HL-60/S4 treated with retinoic acid at 250 ng/mL for 4 days and 3 days (cell line): ENCODE results near the gene PTPRU.

Experiments used
- in situ Hi-C: fragments of 300-500 bp; cut with MboI; formaldehyde crosslinking; loops from 2 replicates; pipeline ENCODE4 v1.7.0; 2022; ENCODE audit warnings: low sequenced_read_pairs

PTPRU gene

DNA sequence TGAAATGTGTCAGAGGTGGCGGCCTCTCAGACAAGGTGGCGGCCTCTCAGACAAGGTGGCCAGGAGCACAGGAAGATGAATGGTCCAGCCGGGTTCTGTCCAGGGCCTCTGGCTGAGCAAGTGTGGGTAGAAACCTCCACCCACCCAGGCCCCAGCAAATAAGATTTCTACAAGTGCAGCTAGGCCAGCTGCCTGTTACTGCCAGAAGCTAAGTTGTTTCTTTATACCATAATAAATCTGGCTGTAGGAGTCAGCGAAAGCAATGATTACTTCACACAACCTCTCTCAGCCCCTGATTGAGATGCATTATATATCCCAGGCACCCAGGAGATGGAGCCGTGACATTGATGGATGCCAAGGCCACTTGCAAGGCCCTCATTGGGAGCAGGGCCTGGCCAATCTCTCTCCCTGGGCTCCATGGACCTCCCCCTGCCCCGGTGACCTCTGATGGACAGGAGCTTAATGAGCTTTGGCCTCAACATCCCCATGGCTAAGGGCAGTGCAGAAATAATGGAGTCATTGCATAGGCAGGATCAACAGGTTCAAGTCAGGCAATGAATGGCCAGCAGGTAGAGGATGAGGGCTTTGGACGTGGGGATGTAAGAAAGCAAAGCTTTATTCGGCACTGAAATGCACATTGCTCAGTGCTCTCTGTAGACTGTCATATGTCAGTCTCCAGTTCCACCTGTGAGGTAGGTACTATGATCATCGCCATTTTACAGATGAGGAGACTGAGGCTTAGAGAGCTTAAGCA lies 92.9 kb downstream of the PTPRU start:
- in situ Hi-C loops: no loop called here

DNA sequence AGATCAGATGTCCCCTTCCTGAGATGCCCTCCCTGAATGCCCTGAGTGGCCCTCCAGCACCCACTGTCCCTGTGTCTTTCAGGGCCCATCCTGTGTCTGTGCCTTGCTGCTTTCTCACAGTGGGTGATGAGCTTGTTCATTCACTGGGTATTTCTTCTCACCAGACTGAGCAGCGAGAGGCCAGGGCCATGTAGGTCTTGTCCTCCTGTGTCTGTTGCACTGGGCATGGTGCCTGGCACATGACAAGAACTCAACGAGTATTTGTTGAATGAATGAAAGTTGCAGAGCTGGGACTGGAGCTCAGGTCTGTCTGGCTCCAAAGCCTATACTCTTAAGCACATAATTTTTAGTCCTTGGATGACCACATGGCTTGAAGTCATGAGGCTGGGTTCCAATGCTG lies 93.8 kb downstream of the PTPRU start:
- in situ Hi-C loops: no loop called here

DNA sequence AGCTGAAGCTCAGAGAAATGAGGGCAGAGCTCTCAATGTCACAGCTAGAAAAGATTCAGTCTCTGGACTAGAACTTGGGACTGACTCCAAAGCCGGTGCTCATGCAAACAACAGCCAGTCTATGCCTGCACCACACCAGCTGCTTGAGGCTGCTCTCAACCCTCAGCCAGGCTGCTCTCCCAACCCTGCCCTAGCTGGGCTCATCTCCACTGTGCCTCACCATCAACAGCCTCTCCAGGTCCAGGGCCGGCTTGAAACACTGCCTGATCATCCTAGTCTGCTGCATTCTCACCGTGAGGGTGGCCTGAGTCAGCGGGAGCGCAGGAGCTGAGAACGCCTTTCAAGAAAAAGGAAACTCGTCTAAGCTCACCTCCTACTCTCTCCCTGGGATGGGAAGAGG lies 94.5 kb downstream of the PTPRU start:
- in situ Hi-C loops: no loop called here

DNA sequence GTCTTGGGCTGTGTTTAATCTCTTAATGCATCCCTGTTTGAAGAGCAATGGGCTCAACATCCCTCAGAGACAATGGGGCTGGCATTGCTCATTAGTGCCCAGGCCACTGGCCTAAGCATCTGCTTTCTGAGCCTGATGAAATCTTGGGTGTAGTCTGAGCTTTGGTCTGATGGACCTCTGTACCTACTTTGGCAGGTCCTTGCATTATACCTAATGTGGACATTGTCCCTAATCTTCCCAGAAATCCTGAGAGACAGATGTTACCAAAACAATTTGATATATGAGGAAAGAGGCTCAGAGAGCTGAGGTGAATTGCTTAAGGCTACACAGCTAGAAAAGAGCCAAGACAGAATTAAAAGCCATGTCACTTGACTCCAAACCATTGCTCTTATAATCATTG lies 95.0 kb downstream of the PTPRU start:
- in situ Hi-C loops: no loop called here

DNA sequence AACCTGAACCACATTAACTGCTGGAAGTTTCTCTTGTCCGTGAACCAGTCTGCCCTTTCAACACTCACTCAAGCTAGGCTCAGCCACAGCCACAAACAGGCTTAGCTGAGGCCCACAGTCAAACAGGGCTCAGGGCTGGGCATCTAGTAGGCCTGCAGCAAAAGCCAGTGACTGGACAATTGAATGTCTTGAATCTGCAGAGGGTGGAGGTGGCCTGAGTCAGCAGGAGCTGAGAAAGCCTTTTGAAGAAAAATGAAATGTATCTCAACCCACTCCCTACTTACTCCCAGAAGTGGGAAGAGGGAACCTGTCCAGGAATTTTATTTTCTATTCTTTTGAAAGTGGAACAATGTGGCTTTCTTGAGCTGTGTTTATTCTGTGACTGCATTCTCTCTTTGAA lies 95.4 kb downstream of the PTPRU start:
- in situ Hi-C loops: no loop called here

DNA sequence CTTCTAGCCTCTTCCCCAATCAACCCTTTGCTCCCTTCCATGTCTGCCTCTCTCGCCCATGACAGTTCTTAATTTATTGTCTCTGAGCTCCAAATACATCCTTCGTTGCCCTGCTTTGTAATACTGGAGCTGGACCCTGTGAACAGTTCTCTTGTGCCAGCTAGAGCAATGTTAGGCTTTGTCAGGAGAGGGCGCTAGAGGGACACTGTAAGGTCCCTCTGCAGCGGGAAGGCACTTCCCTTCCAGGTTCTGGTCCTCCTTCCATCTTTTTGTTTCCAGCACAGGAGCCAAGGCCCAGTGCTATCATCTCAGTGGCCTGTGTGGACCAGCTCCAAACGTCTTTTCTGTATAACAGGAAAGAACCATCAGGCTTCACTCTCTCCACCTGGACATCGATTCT lies 95.9 kb downstream of the PTPRU start:
- in situ Hi-C loops: no loop called here

DNA sequence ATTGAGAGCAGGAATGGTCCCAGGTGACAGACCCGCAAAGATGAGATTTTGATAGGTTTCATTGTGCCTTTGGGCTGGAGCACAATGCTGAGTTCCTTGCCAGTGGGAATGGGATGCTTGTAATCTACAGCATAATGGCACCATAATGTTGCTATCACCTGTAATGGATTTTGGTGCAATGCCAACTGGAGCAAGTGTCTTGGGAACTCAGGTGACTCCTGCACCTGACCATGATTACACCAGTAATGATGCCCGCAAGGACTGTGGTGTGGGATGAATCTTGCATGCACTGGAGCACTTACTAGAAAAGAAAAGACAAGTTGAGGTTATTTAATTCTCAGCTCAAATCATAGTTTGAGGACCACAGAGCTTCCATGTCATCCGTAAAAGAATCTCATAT lies 96.7 kb downstream of the PTPRU start:
- in situ Hi-C loops: no loop called here

DNA sequence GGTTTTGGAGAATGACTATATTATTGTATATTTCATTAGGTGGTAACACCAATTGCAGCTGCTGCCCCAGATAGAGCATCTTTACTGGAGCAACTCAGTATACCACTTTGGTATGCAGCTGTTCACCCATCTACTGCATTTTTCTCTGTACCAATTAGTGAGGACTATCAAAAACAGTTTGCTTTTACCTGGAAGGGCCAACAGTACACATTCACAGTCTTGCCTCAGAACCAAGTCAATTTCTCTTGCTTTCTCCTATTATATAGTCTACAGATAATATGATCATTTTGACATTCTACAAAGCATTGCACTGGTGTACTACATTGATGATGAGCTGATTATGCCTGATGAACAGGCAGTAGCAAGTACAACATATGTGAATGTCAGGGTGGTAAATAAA lies 99.3 kb downstream of the PTPRU start:
- in situ Hi-C loops: no loop called here

DNA sequence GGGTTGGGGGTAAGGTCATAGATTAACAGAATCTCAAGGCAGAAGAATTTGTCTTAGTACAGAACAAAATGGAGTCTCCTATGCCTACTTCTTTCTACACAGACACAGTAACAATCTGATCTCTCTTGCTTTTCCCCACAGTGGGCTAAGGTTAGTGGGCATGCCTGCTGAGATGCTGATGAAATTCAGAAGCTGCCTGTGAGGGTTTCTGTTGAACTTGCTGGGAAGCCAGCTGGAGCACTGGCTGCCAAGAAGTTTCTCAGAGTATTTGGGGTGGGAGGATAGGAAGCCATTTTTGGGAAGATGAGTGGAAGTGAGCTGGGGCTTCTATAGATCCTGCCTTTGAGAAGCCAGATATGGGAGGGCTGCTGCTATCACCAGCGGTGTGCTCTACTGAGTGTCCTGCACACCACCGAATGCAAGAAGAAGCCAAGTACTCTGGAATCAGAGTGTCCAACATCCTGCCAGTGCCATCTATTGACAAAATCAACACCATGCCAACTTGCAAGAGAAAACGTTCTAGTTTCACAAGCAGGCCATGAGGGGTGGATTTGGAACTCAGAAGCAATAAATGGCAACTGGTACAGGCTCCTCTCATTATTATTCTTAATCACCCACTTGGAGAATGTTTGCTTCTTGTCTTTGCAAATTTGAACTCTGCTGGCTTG lies 102.7 kb downstream of the PTPRU start:
- in situ Hi-C loops: no loop called here

DNA sequence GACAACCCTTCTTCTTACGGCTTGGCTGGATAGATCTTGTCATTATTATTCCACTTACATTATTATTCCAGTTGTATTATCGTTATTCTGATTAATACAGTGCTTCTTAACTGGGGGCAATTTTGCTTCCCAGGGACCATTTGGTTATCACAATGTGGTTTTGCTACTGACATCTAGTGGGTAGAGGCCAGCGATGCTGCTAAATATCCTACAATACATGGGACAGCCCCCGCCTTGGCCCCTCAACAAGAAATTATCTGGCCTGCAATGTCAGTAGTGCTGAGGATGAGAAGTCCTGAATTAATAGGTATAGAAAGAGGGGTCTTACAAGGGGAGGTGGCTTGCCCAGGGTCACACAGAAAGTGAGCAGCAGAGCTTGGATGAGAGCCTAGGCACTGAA lies 105.6 kb downstream of the PTPRU start:
- in situ Hi-C loops: no loop called here

DNA sequence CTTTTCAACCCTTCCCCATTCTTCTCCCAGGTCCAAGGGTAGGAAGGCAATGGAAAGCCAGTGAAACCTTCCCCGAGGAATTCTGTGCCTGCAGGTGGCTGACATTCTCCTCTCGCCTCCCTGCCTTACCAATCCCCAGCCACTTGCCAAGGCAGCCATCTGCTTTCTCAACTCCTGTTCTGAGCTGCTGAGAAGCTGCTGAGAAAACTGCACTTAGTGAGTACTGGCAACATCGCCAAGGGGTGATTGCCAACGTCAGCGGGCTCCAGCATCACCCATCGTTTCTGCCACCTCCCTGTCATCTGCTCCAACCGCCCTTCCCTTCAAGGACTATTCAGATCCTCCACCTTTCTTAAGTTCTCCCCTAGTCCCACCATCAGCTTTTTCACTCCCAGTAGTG lies 106.0 kb downstream of the PTPRU start:
- in situ Hi-C loops: no loop called here

DNA sequence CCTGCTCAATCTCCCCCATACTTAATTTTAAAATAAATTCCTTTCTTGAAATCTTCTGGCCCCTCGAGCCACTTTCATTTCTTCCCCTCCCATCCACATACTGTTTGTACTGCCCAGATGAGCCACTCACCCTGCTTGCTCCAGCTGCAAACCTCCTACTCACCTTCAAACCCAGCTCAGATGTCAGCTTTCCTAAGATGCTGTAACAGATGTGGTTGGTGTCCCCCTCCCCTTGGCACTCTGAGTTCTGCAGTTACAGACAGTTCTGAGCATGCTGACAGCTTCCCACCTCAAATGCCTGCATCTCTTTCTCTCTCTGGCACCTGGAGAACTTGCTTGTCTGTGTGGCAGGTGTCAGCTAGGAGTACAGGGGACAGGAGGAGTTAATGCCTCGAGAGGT lies 106.7 kb downstream of the PTPRU start:
- in situ Hi-C loops: no loop called here

DNA sequence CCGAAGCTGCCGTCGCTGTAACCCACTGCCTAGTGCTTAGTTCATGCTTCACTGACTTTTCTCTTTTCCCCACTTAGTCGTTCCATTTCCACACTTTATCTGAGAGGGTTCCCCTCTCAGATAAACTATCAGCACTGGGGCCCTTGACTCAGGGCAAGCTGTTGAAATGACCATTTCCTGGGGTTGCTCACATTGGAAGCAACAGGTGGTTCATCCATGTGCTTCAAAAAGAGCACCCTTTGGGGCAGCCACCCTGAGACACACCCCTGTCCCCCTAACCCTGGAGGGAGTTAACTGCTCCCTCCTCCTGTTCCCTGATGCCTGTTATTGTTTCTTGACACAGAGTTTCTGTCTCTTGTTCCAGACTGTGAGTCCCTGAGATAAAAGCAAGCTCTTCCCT lies 107.2 kb downstream of the PTPRU start:
- in situ Hi-C loops: no loop called here

DNA sequence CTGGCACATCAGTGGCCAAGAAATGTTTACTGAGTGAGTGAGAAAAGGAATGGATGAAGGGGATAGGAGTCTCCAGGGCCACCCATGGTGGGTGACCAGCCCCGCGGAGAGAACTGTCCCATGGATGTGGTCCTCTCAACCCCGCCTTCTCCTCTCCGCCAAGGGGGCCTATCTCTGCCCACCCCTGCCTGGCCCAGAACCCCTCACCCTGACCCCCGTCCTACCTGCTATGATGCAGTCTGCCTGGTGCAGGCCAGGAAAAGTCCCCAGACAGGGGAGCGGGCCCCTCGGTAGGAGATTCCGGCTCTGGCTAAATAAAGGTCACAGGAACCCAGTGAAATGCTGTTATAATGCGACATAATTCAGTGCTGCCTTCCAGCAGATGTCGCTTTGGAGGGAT lies 107.6 kb downstream of the PTPRU start:
- in situ Hi-C loops: no loop called here

DNA sequence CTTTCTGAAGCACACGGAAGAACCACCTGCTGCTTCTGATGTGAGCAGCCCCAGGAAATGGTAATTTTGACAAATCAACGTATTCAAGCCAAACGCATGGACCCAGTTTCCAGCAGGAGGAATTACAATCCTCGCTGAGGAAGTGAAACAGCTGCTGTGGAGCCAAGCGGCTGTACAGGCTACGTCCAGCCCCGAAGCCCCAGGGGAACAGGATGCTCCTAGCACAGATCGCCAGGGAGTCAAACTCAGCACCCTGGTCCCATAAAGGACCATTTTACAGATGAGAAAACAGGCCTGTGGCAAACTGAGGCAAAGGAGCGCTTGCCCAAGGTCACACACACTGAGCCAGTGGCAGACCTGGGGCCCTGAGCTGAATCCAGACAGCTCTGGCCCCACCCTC lies 108.0 kb downstream of the PTPRU start:
- in situ Hi-C loops: no loop called here

DNA sequence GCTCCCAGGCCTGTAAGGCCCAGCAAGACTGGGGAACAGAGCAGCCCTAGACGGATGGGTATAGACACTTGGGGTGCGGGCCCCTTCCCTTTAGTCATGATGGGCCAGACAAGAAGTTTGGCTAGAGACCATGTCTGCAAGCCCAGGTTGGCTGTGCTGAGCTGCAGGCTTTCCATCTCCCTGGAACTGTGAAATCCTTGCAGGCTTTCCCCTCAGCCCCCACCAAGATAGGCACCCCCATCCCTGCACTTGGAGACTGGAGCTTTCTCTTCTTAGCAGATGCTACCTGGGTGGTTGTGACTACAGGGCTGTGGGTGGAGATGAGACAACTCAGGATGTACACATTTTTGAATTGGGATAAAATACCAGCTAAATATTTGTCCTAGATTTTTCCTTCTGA lies 110.3 kb downstream of the PTPRU start:
- in situ Hi-C loops: no loop called here

DNA sequence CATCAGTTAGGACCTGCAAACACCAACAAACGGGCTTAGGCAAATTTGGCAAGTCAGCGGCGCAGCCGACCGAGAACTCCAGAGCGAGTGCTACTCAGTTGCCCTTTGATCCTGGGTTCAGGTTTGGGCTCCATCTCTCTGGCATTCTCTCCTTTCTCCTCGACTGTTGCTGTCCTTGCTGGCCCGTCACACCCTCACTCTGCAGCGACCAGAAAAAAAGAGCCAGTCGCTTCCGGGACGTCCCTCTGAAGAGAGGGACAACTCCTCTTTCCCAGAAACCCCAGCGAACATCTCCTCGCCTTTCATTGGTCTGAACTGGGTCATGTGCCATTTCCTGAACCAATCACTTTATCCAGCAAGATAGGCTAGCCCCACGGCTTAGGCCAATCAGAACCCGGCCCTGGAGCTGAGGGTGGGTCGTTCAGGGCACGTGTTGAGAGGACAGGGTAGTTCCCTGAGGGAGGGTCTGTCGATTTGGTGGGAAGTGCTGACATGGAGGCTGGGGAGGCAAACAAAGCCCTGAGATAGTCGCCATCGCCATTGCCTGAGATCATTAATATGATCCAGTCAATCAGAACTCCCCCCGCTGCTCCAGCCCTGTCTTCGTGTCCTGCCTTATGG lies 113.7 kb downstream of the PTPRU start:
- in situ Hi-C loops: no loop called here

DNA sequence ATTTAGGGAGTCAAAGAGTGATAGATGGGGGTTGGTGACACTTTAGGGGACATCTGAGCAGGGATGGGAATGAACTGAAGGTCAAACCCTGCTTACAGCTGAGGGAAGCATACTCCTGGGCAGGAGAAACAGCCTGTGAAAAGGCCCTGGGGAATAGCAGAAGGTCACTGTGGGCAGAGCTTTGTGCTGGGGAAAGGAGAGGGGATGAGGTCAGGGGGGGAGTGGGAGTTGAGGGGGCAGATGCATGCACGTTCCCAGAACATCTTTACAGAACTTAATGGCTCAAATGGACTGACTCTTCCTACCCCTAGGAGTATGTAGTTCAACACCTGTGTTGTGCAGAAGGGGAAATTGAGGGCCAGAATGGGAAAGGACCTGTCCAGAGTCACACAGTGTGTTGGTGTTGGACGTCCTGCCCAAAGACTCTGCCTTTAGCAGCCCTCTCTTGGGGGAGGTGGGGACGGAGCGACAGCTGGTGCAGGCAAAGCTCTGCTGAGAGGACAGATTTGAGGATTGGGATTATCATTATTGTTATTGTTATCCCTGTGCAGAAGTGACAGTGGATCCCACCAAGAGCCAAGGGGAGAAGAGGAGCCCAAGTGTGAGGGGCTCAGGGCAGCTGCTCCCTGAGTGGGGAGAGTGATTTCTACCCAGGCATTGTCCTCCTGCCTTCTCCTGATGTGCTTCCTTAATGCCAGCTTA lies 116.5 kb downstream of the PTPRU start:
- in situ Hi-C loops: no loop called here

DNA sequence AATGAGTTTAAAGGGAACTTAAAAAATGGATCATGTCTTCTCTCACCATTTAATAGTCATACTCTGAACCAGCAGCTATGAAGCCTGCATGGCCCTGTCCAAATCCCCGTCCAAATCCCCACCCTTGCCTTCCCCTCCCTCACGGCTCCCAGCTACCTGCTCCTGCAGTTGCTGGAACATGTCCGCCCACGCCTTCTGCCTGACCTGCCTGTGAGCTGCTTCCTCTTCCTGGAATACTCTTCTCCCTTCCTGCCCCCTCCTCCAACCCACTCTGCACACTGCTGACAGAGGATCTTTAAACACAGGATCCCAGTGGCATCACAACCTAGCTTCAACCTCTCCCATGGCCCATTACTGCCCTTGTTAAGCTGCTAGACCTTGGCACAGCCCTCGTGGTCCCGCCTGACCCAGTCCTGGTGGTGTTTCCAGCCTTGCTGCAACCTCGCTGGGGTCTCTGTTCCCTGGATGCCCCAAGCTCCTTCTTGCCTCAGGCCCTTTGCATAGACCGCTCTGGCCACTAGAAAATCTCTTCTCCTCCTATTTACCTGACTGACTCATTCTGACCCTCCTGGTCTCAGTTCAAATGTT lies 118.3 kb downstream of the PTPRU start:
- in situ Hi-C loops: no loop called here

DNA sequence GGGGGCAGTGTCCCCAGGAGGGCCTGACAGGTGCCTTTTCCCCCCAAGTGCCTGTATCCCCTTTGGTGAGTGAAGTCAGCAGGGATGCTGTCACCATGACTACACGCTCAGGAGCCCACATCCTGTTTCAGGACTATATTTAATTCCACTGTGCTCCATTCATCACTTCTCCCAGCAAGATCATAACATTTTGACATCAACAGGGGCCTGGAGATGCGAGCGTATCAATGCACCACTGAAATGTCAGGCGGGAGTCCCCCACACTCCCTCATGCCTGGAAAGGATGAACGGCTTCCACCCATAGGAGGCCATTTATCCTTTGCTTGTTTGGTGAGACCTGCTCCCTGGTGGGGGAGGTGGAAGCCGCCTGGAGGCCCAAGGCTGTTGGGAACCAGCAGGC lies 119.1 kb downstream of the PTPRU start:
- in situ Hi-C loops: no loop called here

DNA sequence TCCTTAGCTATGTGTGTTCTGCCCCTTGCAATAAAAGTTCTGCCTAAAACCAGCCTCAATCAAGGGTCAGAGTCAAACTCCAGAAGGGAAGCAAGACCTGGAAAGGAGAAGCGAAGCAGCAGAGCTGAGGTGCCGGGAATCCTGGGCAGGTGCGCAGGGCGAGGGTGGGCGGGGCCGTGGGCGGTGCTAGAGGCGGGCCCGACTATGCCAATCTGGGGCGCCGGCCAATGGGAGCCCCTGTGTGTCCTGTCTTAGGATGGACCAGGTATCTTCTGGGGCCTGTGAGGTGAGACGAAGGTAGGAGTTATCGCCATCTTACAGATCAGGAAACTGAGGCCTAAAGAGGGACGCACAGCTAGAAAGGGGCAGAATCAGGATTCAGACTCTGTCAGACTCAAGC lies 120.3 kb downstream of the PTPRU start:
- in situ Hi-C loops: no loop called here
